HCT116 (cell line): Measurements from ENCODE around the gene DRAP1. TPM values are rescaled to one million over a fixed set of nuclear protein-coding genes. Genes with fewer than 3 reads are reported as not detected.

Experiments used
- ATAC-seq: fragments of 200-7000 bp; cut with Tn5 transposase; 2 replicates; pipeline ENCODE4 v1.9.1; 2020; ENCODE audit warnings: mild to moderate bottlenecking, moderate library complexity
- BruUV-seq: library from RNA; stranded (reverse); fragments of 400-500 nt; replicated peaks from 2 replicates; lab custom pipeline; 2021; lab: Mats Ljungman, UMichigan
- CTCF ChIA-PET: fragments of 300-600 bp; sonication (Branson Sonifier 250); formaldehyde crosslinking; loops from one replicate; lab custom pipeline; 2021; ENCODE audit warnings: antibody characterized with exemption; lab: Charles Lee
- POLR2A ChIA-PET: fragments of 300-600, 350-600 bp; sonication (Branson Sonifier 250); formaldehyde crosslinking; loops from one replicate; lab custom pipeline; 2021; ENCODE audit warnings: antibody characterized with exemption; lab: Charles Lee
- RAD21 ChIA-PET, 2 experiments: fragments of 300-600 bp; sonication (Branson Sonifier 250); formaldehyde crosslinking; loops; one replicate each; lab custom pipeline; 2023; ENCODE audit warnings: low total read pairs in 2 of 2; ENCODE audit not compliant: uncharacterized antibody in 2 of 2, unreplicated experiment in 2 of 2, low non-redundant PET in 1 of 2; lab: Charles Lee
- DNase-seq: peaks from one replicate; pipeline ENCODE4 v3.0.0-alpha.2; 2010; ENCODE audit warnings: low read depth, low spot score
- H2AFZ ChIP-seq: fragments of 200-600 bp; shearing (Covaris generic), sonication (generic); 2 replicates; pipeline ENCODE4 v1.6.1; 2017; ENCODE audit warnings: low read depth, mixed run types, mixed read lengths, antibody characterized with exemption, low read length; ENCODE audit not compliant: poor library complexity, severe bottlenecking
- H3K27ac ChIP-seq: 2 replicates; pipeline ENCODE4 v1.5.1; 2012; ENCODE audit warnings: low read depth, low read length
- H3K27me3 ChIP-seq: fragments of 200-600 bp; sonication (generic); 2 replicates; pipeline ENCODE4 v1.6.1; 2016; ENCODE audit warnings: mixed run types, low read length, mixed read lengths; ENCODE audit not compliant: insufficient read depth
- H3K36me3 ChIP-seq, 2 experiments: fragments of 200-500 bp in 1 of 2; fragments of 200-600 bp in 1 of 2; sonication (Bioruptor generic) in 1 of 2; sonication (generic) in 1 of 2; 2 replicates each; pipeline versions ENCODE4 v1.5.1 to v1.6.1; 2014 to 2016; ENCODE audit warnings: low read length in 2 of 2, inconsistent platforms in 1 of 2, mixed read lengths in 1 of 2, mixed run types in 1 of 2; ENCODE audit not compliant: insufficient read depth in 2 of 2, control insufficient read depth in 1 of 2
- H3K4me1 ChIP-seq, 2 experiments: fragments of 200-600 bp in 1 of 2; sonication (generic) in 1 of 2; 2 replicates each; pipeline versions ENCODE4 v1.5.1 to v1.6.1; 2012 to 2017; ENCODE audit warnings: low read length in 2 of 2, inconsistent platforms in 1 of 2, mild to moderate bottlenecking in 1 of 2, mixed read lengths in 1 of 2, mixed run types in 1 of 2, moderate library complexity in 1 of 2; ENCODE audit not compliant: insufficient read depth in 2 of 2, control insufficient read depth in 1 of 2
- H3K4me2 ChIP-seq: fragments of 200-600 bp; sonication (generic); 2 replicates; pipeline ENCODE4 v1.6.1; 2017; ENCODE audit warnings: mixed run types, low read length, mixed read lengths
- H3K4me3 ChIP-seq, 2 experiments: fragments of 200-600 bp in 1 of 2; sonication (generic) in 1 of 2; replicated peaks in 1 of 2; 2 replicates each; pipeline ENCODE4 v1.5.1; 2011 to 2016; ENCODE audit warnings: low read length in 2 of 2, control low read depth in 1 of 2, low read depth in 1 of 2, mild to moderate bottlenecking in 1 of 2, mixed read lengths in 1 of 2, mixed run types in 1 of 2
- H3K79me2 ChIP-seq: fragments of 200-600 bp; sonication (generic); 2 replicates; pipeline ENCODE4 v1.6.1; 2017; ENCODE audit warnings: mild to moderate bottlenecking, mixed run types, low read length, moderate library complexity, mixed read lengths; ENCODE audit not compliant: insufficient read depth
- H3K9ac ChIP-seq: fragments of 200-600 bp; sonication (generic); 2 replicates; pipeline ENCODE4 v1.6.1; 2016; ENCODE audit warnings: low read length, mixed read lengths
- H3K9me2 ChIP-seq: fragments of 200-600 bp; sonication (generic), shearing (Covaris generic); 2 replicates; pipeline ENCODE4 v1.6.1; 2017; ENCODE audit warnings: mixed run types, mild to moderate bottlenecking, moderate library complexity; ENCODE audit not compliant: insufficient read depth
- H3K9me3 ChIP-seq, 2 experiments: fragments of 200-500 bp in 1 of 2; fragments of 200-600 bp in 1 of 2; sonication (Bioruptor generic) in 1 of 2; sonication (generic) in 1 of 2; 2 replicates each; pipeline ENCODE4 v1.6.1; 2014 to 2017; ENCODE audit warnings: low read length in 2 of 2, mixed read lengths in 2 of 2, inconsistent platforms in 1 of 2, low read depth in 1 of 2, mild to moderate bottlenecking in 1 of 2, mixed run types in 1 of 2, moderate library complexity in 1 of 2; ENCODE audit not compliant: control insufficient read depth in 1 of 2, insufficient read depth in 1 of 2
- H4K20me1 ChIP-seq: fragments of 200-600 bp; sonication (generic), shearing (Covaris generic); 2 replicates; pipeline ENCODE4 v1.6.1; 2017; ENCODE audit warnings: mixed run types, mild to moderate bottlenecking, moderate library complexity; ENCODE audit not compliant: insufficient read depth
- CBX3 ChIP-seq: IDR thresholded peaks from 2 replicates; pipeline ENCODE4 v1.6.1; 2012; ENCODE audit warnings: low read depth
- CTCF ChIP-seq, 3 experiments: fragments of 200-600 bp in 1 of 3; sonication (generic) in 1 of 3; IDR thresholded peaks in 2 of 3; conservative IDR thresholded peaks in 1 of 3; 2 replicates each; pipeline ENCODE4 v1.5.1; 2012 to 2017; ENCODE audit warnings: low read depth in 2 of 3, low read length in 2 of 3, antibody characterized with exemption in 1 of 3, borderline replicate concordance in 1 of 3, control low read depth in 1 of 3, mild to moderate bottlenecking in 1 of 3, mixed read lengths in 1 of 3, mixed run types in 1 of 3, moderate library complexity in 1 of 3; ENCODE audit not compliant: insufficient read depth in 1 of 3
- EGR1 ChIP-seq: IDR thresholded peaks from 2 replicates; pipeline ENCODE4 v1.6.1; 2012; ENCODE audit warnings: low read depth
- JUND ChIP-seq: IDR thresholded peaks from 2 replicates; pipeline ENCODE4 v1.6.1; 2012
- MAX ChIP-seq: IDR thresholded peaks from 2 replicates; pipeline ENCODE4 v1.6.1; 2012
- RAD21 ChIP-seq: IDR thresholded peaks from 2 replicates; pipeline ENCODE4 v1.6.1; 2012; ENCODE audit warnings: low read depth, mild to moderate bottlenecking
- SIN3A ChIP-seq: IDR thresholded peaks from 2 replicates; pipeline ENCODE4 v1.6.1; 2012; ENCODE audit warnings: low read depth
- TCF7L2 ChIP-seq: IDR thresholded peaks from 2 replicates; pipeline ENCODE4 v1.7.0; 2011; ENCODE audit warnings: borderline replicate concordance, inconsistent platforms; ENCODE audit not compliant: insufficient read depth, insufficient read length; ENCODE audit errors: extremely low read depth
- ZBTB33 ChIP-seq: IDR thresholded peaks from 2 replicates; pipeline ENCODE4 v1.6.1; 2011; ENCODE audit warnings: mild to moderate bottlenecking, low read length, moderate library complexity; ENCODE audit not compliant: insufficient replicate concordance; ENCODE audit errors: extremely low read depth
- ZFX ChIP-seq: fragments of 450-650 bp; IDR thresholded peaks from 2 replicates; pipeline ENCODE4 v1.6.1; 2017
- ZNF274 ChIP-seq: fragments of 200-500 bp; sonication (Bioruptor generic); IDR thresholded peaks from 2 replicates; pipeline ENCODE4 v1.6.1; 2014; ENCODE audit warnings: mild to moderate bottlenecking, low read depth, low read length, inconsistent platforms
- intact Hi-C: fragments of 100-400 bp; cut with micrococcal nuclease; formaldehyde crosslinking; loops from 2 replicates; pipeline ENCODE4 v1.10.0; 2022
- total RNA-seq: library from RNA; stranded (reverse); gene quantifications from one replicate; pipeline ENCODE4 v1.2.1, GENCODE V29; 2021; ENCODE audit not compliant: unreplicated experiment

The DRAP1 gene
- total RNA-seq, 1 experiment from 2014 or later: 158 TPM

- intact Hi-C loops: no loop called here
- BruUV-seq: no TSS peak
- POLR2A ChIA-PET: no interaction called here
Measured at GRCh38 chr11:65927904-65928397, 8.7 kb downstream of the DRAP1 start.

More at GRCh38 chr11:65927904-65928397, 8.7 kb downstream of the DRAP1 start:
- DNase-seq (no peak), ATAC-seq (no peak)
- H4K20me1 ChIP-seq: no peaks in the 10 kb centered on the region
- ChIA-PET RAD21 (no interaction called here), CTCF (no interaction called here)
- H3K9ac ChIP-seq: no peak overlapping the region
- no peak overlapping the region for H2AFZ ChIP-seq
- H3K4me3 ChIP-seq: no peak overlapping the region
- no peaks in the 10 kb centered on the region for H3K9me3 ChIP-seq
- TF ChIP-seq MAX (no peak), ZNF274 (no peak), CTCF (IDR thresholded peaks at IDR 0.05 in 2 of 3, conservative IDR thresholded peaks at IDR 0.05 in 1 of 3; ENCODE audit: borderline replicate concordance in 1 of 3, insufficient read depth in 1 of 3, low read depth in 2 of 3, low read length in 2 of 3) (no peak), CBX3 (no peak), JUND (no peak), EGR1 (no peak), TCF7L2 (no peak), ZBTB33 (no peak), SIN3A (no peak), ZFX (no peak), RAD21 (no peak)
- no peak overlapping the region for H3K27ac ChIP-seq
- peaks cover 2 to 9% of the 10 kb centered on the region in 2 experiments; a peak in 3 of 4 replicates for H3K4me1 ChIP-seq
- H3K9me2 ChIP-seq: no peaks in the 10 kb centered on the region
- H3K79me2 ChIP-seq: no peaks in the 10 kb centered on the region
- H3K27me3 ChIP-seq: no peaks in the 10 kb centered on the region
- 0 out of 4 replicates have a peak, but pooled peaks cover 0 to 1% of the 10 kb centered on the region in 2 experiments for H3K36me3 ChIP-seq
- H3K4me2 ChIP-seq: no peak overlapping the region
